Astrocyte (in vitro differentiated cells and primary cell): ENCODE measurements around the gene JMJD1C. TPM values are rescaled to one million over a fixed set of nuclear protein-coding genes. Genes with fewer than 3 reads are reported as not detected.

Experiments used
- DNase-seq: peaks from one replicate; pipeline ENCODE4 v3.0.0-alpha.2; 2010; ENCODE audit warnings: low read depth
- FAIRE-seq: peaks from 2 replicates; lab custom pipeline; 2011; peaks lifted over from hg19 to GRCh38; lab: Jason Lieb, UNC
- H2AFZ ChIP-seq: 2 replicates; pipeline ENCODE4 v1.6.0; 2012; ENCODE audit warnings: low read depth, low read length, inconsistent platforms
- H3K27ac ChIP-seq: 2 replicates; pipeline ENCODE4 v1.5.1; 2011; ENCODE audit warnings: low read depth, low read length, inconsistent platforms
- H3K27me3 ChIP-seq: 2 replicates; pipeline ENCODE4 v1.6.0; 2011; ENCODE audit warnings: low read length, inconsistent platforms; ENCODE audit not compliant: insufficient read depth
- H3K36me3 ChIP-seq: 2 replicates; pipeline ENCODE4 v1.5.1; 2011; ENCODE audit warnings: low read length, inconsistent platforms; ENCODE audit not compliant: insufficient read depth
- H3K4me1 ChIP-seq: 2 replicates; pipeline ENCODE4 v1.5.1; 2011; ENCODE audit warnings: low read length, inconsistent platforms; ENCODE audit not compliant: insufficient read depth
- H3K4me2 ChIP-seq: 2 replicates; pipeline ENCODE4 v1.6.0; 2012; ENCODE audit warnings: low read length, inconsistent platforms
- H3K4me3 ChIP-seq: 2 replicates; pipeline ENCODE4 v1.5.1; 2011; ENCODE audit warnings: low read depth, mild to moderate bottlenecking, low read length, inconsistent platforms; ENCODE audit not compliant: insufficient read depth
- H3K79me2 ChIP-seq: 2 replicates; pipeline ENCODE4 v1.6.0; 2012; ENCODE audit warnings: mild to moderate bottlenecking, low read length, inconsistent platforms; ENCODE audit not compliant: insufficient read depth
- H3K9ac ChIP-seq: 2 replicates; pipeline ENCODE4 v1.6.0; 2012; ENCODE audit warnings: mild to moderate bottlenecking, low read length, inconsistent platforms
- H3K9me3 ChIP-seq: 2 replicates; pipeline ENCODE4 v1.5.1; 2012; ENCODE audit warnings: low read depth, mild to moderate bottlenecking, low read length, inconsistent platforms; ENCODE audit not compliant: insufficient read depth
- H4K20me1 ChIP-seq: 2 replicates; pipeline ENCODE4 v1.6.0; 2012; ENCODE audit warnings: low read length, inconsistent platforms; ENCODE audit not compliant: insufficient read depth
- H3K27ac Mint-ChIP-seq: one replicate; pipeline ENCODE4 v1.8.0; 2021; ENCODE audit warnings: mild to moderate bottlenecking, mixed read lengths; ENCODE audit not compliant: unreplicated experiment
- H3K27me3 Mint-ChIP-seq: one replicate; pipeline ENCODE4 v1.8.0; 2021; ENCODE audit warnings: low read depth, mixed read lengths; ENCODE audit not compliant: unreplicated experiment
- H3K36me3 Mint-ChIP-seq: one replicate; pipeline ENCODE4 v1.8.0; 2021; ENCODE audit warnings: low read depth, mixed read lengths; ENCODE audit not compliant: unreplicated experiment
- H3K4me1 Mint-ChIP-seq: one replicate; pipeline ENCODE4 v1.8.0; 2021; ENCODE audit warnings: low read depth, mixed read lengths; ENCODE audit not compliant: unreplicated experiment
- H3K4me3 Mint-ChIP-seq: one replicate; pipeline ENCODE4 v1.8.0; 2021; ENCODE audit warnings: mild to moderate bottlenecking, moderate library complexity, mixed read lengths; ENCODE audit not compliant: unreplicated experiment
- H3K9me3 Mint-ChIP-seq: one replicate; pipeline ENCODE4 v1.8.0; 2021; ENCODE audit warnings: mild to moderate bottlenecking, mixed read lengths; ENCODE audit not compliant: unreplicated experiment
- EZH2 ChIP-seq: IDR thresholded peaks from 2 replicates; pipeline ENCODE4 v1.6.1; 2012; ENCODE audit warnings: mild to moderate bottlenecking, low read length, inconsistent platforms; ENCODE audit not compliant: insufficient read depth
- total RNA-seq: library from RNA; stranded (reverse); gene quantifications from 2 replicates; pipeline ENCODE4 v1.2.1, GENCODE V29; 2021
- TF ChIP-seq, protein P1 (sequence below): IDR thresholded peaks from 2 replicates; pipeline ENCODE4 v1.5.1; 2011; ENCODE audit warnings: low read depth, mild to moderate bottlenecking, inconsistent platforms, low read length, moderate library complexity; ENCODE audit not compliant: insufficient read depth

Gene JMJD1C
- total RNA-seq, 1 donor from 2014 or later: 61.0 TPM

DNA sequence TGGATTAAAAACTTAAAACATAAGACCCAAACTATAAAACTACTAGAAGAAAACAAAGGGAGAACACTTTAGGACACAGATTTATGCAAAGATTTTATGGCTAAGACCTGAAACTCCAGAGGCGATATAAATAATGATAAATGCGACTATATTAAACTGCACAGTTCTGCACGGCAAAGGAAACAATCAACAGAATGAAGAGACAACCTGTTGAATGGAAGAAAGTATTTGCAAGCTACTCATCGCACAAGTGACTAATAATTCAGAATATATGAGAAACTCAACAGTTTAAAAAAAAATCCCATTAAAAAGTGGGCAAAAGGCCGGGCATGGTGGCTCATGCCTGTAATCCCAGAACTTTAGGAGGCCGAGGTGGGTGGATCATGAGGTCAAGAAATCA, 73.6 kb downstream of the JMJD1C start:
- no peak for TF ChIP-seq EZH2
- TF ChIP-seq, protein P1, sequence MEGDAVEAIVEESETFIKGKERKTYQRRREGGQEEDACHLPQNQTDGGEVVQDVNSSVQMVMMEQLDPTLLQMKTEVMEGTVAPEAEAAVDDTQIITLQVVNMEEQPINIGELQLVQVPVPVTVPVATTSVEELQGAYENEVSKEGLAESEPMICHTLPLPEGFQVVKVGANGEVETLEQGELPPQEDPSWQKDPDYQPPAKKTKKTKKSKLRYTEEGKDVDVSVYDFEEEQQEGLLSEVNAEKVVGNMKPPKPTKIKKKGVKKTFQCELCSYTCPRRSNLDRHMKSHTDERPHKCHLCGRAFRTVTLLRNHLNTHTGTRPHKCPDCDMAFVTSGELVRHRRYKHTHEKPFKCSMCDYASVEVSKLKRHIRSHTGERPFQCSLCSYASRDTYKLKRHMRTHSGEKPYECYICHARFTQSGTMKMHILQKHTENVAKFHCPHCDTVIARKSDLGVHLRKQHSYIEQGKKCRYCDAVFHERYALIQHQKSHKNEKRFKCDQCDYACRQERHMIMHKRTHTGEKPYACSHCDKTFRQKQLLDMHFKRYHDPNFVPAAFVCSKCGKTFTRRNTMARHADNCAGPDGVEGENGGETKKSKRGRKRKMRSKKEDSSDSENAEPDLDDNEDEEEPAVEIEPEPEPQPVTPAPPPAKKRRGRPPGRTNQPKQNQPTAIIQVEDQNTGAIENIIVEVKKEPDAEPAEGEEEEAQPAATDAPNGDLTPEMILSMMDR: no peak
- no peak overlapping the region for H3K9ac ChIP-seq
- peaks cover 65% of the 10 kb centered on the region for H4K20me1 ChIP-seq
- no peaks in the 10 kb centered on the region for H3K36me3 ChIP-seq
- DNase-seq (no peak), FAIRE-seq (peak; percentile 49)
- Mint-ChIP-seq H3K27me3 (no peaks in the 10 kb centered on the region), H3K27ac (no peak overlapping the region), H3K36me3 (peaks cover 7% of the 10 kb centered on the region), H3K4me1 (peaks cover 6% of the 10 kb centered on the region), H3K4me3 (no peak overlapping the region), H3K9me3 (no peaks in the 10 kb centered on the region)
- no peak overlapping the region for H3K27ac ChIP-seq
- no peak overlapping the region for H3K4me2 ChIP-seq
- no peaks in the 10 kb centered on the region for H3K27me3 ChIP-seq
- H2AFZ ChIP-seq: no peak overlapping the region
- no peaks in the 10 kb centered on the region for H3K4me1 ChIP-seq
- H3K79me2 ChIP-seq: peaks cover 87% of the 10 kb centered on the region
- no peak overlapping the region for H3K4me3 ChIP-seq
- no peaks in the 10 kb centered on the region for H3K9me3 ChIP-seq

DNA sequence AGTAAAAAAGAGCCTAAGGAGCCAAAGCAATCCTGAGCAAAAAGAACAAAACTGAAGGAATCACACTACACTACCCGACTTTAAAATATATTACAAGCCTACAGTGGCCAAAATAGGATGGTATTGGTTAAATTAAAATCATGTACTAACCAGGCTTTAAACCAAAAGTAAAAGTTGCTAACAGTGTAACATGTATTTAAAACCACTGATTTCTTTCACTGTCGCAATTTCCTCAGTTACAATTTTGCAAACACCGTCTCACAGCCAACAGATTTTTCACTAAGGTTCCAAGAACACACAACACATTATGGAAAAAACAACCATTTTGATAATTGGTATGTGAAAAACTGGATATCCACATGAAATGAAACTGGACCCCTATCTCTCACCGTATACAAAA, 74.0 kb downstream of the JMJD1C start:
- peaks cover 70% of the 10 kb centered on the region for H4K20me1 ChIP-seq
- H3K27me3 Mint-ChIP-seq: no peaks in the 10 kb centered on the region
- H3K9me3 ChIP-seq: no peaks in the 10 kb centered on the region
- peaks cover 9% of the 10 kb centered on the region for H3K4me1 Mint-ChIP-seq
- TF ChIP-seq EZH2: no peak
- TF ChIP-seq, protein P1: no peak
- no peak overlapping the region for H3K4me3 Mint-ChIP-seq
- no peak overlapping the region for H2AFZ ChIP-seq
- FAIRE-seq (no peak), DNase-seq (no peak)
- H3K27me3 ChIP-seq: no peaks in the 10 kb centered on the region
- H3K36me3 Mint-ChIP-seq: peaks cover 7% of the 10 kb centered on the region
- no peak overlapping the region for H3K27ac Mint-ChIP-seq
- H3K9ac ChIP-seq: no peak overlapping the region
- H3K4me1 ChIP-seq: no peaks in the 10 kb centered on the region
- H3K9me3 Mint-ChIP-seq: no peaks in the 10 kb centered on the region
- no peaks in the 10 kb centered on the region for H3K36me3 ChIP-seq
- H3K79me2 ChIP-seq: peaks cover 88% of the 10 kb centered on the region
- H3K4me2 ChIP-seq: no peak overlapping the region
- no peak overlapping the region for H3K4me3 ChIP-seq
- H3K27ac ChIP-seq: no peak overlapping the region

DNA sequence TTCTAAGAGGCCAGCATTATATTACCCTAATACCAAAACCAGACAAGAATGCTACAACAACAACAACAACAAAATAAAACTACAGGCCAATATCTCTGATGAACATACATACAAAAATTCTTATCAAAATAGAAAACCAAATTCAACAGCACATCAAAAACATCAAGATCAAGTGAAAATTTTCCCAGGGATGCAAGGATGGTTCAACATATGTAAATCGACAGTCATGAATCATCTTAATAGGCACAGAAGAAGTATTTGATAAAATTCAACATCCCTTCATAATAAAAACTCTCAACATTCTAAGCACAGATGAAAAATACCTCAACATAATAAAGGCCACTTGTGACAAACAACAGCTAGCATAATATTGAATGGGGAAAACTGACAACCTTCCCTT, 75.3 kb downstream of the JMJD1C start:
- no peaks in the 10 kb centered on the region for H3K27me3 Mint-ChIP-seq
- peaks cover 11% of the 10 kb centered on the region for H3K4me1 Mint-ChIP-seq
- H3K9me3 Mint-ChIP-seq: no peaks in the 10 kb centered on the region
- Histone ChIP-seq H2AFZ (no peak overlapping the region), H3K27me3 (no peaks in the 10 kb centered on the region), H3K9me3 (no peaks in the 10 kb centered on the region), H3K9ac (no peak overlapping the region), H3K27ac (no peak overlapping the region), H3K4me2 (no peak overlapping the region), H3K36me3 (no peaks in the 10 kb centered on the region), H3K4me1 (no peaks in the 10 kb centered on the region), H3K79me2 (peaks cover 90% of the 10 kb centered on the region), H3K4me3 (no peak overlapping the region), H4K20me1 (peaks cover 76% of the 10 kb centered on the region)
- peaks cover 7% of the 10 kb centered on the region for H3K36me3 Mint-ChIP-seq
- no peak overlapping the region for H3K27ac Mint-ChIP-seq
- DNase-seq: no peak
- FAIRE-seq: no peak
- TF ChIP-seq, protein P1: no peak
- no peak for TF ChIP-seq EZH2
- H3K4me3 Mint-ChIP-seq: no peak overlapping the region
